HG03196 (cell line): ENCODE results near the gene SLC39A2.

Experiments
- ATAC-seq: cut with Tn5 transposase; IDR thresholded peaks from one replicate; pipeline ENCODE4 v1.9.1; 2021; ENCODE audit not compliant: unreplicated experiment

Gene SLC39A2

GRCh38 chr14:21043387-21043973 is 44.4 kb downstream of the SLC39A2 start:
- no peak for ATAC-seq

- no peak for ATAC-seq
Measured at GRCh38 chr14:21043974-21044618, 45.0 kb downstream of the SLC39A2 start.

- no peak for ATAC-seq
Measured at GRCh38 chr14:21047378-21047781, 48.3 kb downstream of the SLC39A2 start.

- no peak for ATAC-seq
Measured at GRCh38 chr14:21048638-21049037, 49.5 kb downstream of the SLC39A2 start.

- ATAC-seq = no peak
Measured at GRCh38 chr14:21049271-21049673, 50.2 kb downstream of the SLC39A2 start.

GRCh38 chr14:21050597-21050996 is 51.5 kb downstream of the SLC39A2 start:
- no peak for ATAC-seq
